GM10266 (cell line): ENCODE data around the gene ZNF205.

Source experiments
- DNase-seq: peaks from one replicate; pipeline ENCODE4 v3.0.0; 2012; ENCODE audit errors: extremely low spot score
- TF ChIP-seq, protein P1 (sequence below): IDR thresholded peaks from 2 replicates; pipeline ENCODE4 v1.5.1; 2012; ENCODE audit warnings: mild to moderate bottlenecking, low read depth; ENCODE audit not compliant: control insufficient read depth, insufficient read depth; ENCODE audit errors: missing control alignments

The ZNF205 gene

DNA sequence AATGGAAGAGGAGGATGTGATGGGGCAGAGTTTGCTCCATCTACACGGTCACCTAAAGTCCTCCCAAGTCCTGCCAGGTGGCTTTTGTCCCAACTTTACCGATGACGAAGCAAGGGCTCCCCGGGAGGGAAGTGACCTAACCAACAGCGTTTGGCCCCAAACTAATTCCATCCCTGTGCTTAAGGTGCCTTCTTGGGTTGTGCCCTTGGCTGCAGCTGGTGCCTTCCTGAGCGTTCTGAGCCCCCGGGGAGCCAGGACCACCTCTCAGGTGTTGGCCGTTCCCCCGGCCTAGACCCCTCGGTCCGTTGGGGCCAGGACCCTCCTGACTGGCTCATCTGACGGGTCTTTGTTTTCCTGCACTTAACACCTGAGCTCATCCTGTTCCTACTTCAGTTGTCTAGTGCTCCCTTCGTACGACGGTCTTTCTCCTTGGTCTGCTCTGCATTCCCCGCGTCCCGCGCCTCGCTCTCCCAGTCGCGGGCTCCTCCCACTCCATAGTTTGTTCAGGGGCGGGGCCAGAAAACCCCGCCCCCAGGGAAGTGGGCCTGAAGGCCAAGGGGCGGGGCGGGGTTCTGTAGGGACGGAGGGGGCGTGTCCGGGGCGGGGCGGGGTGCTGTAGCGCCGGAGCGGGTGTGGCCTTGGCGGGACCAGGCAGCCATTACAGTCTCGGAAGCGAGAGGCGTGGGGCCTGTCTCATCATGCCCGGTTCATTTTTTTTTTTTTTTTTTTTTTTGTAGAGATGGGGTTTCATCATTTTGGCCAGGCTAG lies 12.5 kb upstream of the ZNF205 start:
- TF ChIP-seq, protein P1, sequence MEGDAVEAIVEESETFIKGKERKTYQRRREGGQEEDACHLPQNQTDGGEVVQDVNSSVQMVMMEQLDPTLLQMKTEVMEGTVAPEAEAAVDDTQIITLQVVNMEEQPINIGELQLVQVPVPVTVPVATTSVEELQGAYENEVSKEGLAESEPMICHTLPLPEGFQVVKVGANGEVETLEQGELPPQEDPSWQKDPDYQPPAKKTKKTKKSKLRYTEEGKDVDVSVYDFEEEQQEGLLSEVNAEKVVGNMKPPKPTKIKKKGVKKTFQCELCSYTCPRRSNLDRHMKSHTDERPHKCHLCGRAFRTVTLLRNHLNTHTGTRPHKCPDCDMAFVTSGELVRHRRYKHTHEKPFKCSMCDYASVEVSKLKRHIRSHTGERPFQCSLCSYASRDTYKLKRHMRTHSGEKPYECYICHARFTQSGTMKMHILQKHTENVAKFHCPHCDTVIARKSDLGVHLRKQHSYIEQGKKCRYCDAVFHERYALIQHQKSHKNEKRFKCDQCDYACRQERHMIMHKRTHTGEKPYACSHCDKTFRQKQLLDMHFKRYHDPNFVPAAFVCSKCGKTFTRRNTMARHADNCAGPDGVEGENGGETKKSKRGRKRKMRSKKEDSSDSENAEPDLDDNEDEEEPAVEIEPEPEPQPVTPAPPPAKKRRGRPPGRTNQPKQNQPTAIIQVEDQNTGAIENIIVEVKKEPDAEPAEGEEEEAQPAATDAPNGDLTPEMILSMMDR = no peak
- DNase-seq = peak; percentile 98

DNA sequence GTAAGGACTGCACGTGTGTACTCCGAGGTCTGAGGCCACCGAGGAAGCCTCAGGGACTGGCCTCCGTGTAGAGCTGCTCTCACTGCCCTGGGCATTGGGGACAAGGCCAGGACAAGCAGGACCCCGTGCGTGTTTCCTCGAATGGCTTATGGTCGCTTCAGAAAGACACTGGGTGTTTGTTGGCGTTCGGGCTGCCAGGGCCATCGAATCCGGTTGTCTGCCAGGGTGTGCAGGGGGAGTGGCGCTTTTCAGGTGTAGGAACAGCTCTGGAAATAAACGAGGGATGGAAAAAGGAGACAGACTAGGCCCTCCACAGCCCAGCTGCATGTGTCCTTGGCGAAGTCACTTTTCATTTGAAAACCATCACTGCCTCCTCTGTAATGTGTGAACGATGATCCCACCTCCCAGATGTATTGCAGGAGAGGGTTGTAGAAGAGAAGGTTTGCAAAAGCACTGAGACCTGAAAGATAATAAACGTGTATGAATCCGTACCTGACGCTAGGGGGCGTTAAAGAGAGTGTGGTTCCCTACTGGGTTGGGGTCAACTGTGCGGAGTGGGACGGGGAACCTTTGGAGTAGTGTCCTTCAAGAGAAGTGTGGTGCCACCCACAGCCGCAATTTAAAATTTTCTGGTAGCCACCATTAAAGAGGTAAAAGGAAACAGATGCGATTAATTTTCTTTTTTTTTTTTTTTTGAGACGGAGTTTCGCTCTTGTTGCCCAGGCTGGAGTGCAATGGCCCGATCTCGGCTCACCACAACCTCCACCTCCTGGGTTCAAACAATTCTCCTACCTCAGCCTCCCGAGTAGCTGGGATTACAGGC lies 11.2 kb upstream of the ZNF205 start:
- DNase-seq = peak; percentile 70
- TF ChIP-seq, protein P1 = peak; percentile 81

DNA sequence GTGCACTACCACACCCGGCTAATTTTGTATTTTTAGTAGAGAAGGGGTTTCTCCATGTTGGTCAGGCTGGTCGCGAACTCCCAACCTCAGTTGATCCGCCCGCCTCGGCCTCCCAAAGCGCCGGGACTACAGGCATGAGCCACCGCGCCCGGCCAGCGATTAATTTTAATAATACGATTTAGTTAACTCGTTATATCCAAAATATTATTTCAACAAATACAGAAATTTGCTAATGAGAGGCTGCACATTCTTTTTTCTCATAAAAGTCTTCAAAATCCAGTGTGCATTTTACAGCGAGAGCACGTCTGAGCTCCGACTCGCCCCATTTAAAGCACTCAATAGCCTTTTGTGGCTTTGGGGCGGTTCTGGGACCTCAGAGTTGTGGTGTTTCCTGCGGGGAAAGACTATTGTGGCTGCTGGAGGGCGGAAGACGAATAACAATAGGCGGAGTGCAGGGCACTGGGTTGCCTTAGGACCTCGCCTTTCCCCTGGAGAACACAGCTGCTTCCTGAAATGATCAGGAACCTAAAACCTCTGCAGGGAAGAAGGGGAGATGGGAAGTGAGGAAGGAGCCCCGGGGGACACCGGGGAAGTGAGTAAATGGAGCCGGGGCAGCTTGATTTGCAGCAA lies 10.4 kb upstream of the ZNF205 start:
- TF ChIP-seq, protein P1 = no peak

DNA sequence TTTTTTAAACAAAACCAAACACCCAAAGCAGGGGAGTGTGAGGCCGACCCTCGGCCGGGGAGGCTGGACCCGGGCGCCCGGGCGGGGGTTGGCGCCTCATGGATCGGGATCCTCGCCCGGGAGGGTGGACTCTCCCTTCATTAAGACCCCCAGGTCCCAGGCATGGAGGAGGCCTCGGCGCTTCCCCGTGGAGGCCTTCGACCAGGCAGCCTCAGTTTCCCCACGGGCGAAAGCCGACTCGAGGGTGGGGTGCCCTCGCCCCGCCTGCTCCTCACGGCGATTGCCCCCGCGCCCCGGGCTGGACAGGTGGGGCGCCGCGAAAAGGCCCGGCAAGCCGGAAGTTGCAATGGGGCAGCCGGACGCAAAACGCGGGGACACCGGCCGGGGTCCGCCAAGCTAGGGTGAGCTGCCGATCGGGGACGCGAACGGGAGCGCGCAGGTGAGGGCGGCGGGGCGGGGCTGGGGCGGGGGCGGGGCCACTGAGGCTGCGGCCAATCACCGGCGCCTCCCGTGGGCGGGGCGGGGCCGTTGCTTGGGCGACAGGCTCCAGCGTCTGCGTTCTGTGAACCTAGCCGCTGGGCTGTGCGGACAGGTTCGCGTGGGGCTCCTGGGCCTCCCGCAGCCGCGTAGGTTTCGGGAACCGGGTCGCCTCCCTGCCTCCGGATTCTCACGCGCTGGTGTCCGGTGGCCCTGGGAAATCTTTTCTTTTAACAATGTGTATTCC lies 6.0 kb upstream of the ZNF205 start:
- TF ChIP-seq, protein P1 = no peak
- peak; percentile 99 for DNase-seq

More for the DNA sequence above, 10.4 kb upstream of the ZNF205 start:
- no peak for DNase-seq

DNA sequence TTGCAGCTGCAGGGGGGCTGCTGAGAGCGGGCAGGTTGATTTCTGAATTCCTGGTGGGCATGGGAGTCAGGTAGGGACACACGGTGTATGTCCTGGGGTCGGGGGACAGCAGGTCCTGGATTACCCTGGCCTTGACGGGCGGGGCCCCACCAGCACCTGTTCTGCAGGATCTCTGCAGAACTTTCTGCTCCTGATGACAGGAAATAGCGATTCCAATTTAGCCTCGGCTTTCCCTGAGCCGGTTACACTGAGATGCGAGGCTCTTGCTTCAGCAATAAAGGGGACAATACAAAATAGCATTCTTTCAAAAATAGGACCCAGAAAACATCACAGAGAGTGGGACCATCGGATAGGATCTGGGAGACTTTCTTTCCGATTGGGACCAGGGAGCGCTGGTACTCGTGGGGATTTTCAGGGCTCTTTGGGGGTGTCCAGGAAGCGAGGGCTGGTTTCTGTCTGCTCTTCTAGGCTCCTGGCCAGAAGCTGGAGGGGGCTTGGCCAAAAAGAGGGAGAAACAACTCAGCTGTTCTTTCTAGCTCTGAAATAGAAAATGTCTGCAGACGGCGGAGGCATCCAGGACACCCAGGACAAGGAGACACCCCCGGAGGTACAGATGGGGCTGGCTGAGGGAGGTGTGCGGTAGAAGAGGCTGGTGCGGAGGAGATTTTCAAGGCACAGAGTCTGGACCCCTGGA lies 642 bp downstream of the ZNF205 start:
- DNase-seq = no peak
- TF ChIP-seq, protein P1 = no peak

DNA sequence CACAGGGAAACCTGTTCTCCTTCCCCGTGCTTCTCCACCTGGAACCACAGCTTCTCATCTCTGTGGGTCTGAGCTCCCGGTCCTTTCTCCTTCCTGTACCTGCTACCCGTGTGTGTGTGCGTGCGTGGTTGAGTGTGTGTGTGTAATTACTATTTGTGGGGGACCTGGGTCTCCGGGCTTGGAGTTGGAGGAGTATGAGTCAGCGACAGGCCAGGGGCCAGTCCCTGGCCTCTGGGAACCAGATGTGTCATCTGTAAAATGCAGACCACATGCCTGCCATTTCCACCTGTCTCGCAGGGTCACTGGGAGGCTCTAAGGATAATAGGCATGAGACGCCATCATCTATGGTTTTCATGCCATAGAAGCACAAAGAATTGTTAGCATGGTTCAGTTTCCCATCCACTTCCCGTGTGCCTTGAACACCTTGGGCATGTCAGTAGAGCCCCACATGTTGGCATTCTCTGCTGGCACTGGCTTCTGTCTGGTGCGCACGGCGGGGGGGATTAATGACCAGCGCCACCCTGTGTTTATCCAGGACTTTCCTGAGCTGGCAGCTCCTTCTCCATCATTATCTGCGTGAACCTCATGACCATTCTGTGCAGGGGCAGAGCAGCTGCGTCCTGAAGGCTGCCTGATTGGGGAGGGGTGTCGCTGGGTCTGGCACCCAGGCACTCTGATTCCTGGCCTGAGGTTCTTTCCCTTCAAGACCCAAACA lies 1.5 kb downstream of the ZNF205 start:
- TF ChIP-seq, protein P1 = no peak
- no peak for DNase-seq
